ENCODE data around the gene IL16.

Gene IL16

DNA sequence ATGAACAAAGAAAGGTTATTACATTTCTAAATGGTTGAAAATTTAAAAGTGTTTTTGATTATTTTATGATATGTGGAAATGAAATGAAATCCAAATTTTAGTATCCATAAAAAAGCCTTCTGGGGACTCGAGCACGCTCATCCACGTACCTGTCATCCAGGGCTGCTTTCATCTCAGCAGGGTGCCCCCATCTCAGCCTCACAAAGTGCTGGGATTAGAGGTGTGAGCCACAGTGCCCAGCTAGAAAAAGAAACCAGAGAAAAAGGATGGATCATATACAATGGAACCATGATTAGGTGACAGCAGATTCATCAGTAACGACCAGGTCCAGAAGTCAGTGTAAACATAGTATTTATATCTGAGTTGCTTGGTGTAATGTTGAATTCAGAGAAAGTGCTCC lies 77.6 kb downstream of the IL16 start:
- no peak for DNase-seq (ENCODE audit: low read depth in 3 of 3)

DNA sequence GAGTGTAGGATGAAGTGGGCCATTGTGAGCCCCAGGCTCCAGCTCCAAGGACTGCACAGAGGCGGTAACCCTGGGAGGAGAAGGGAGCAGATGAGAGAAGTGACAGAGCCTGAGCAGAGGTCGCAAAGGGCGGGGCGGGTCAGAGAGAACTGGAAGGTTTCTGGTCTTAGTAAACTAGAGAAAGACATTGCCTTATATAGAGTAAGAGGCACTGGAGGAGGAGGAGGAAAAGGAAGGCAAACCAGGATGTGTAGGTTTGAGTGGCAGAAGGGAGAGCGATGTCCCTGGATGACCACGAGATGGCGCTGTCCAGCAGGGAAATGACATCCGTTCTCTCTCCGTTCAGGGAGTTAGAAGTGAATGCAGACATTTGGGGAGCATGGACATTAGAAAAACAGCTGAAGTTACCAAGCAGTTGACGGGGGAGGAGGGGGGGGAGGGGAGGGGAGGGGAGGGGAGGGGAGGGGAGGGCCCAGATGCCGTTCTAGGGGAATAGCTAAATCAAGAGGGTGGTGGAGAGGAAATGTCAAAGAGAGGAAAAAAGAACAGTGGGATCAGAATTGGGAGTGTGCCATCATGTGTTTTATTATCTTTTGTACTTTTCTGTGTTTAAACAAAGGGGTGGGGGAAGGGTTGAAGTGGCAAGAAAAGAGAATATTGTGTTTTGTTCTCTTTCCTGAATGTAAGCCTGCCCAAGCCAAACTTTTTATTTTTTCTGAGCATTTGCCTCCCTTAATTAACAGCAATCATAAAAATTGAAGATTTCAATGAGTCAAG lies 78.4 kb downstream of the IL16 start:
- DNase-seq (ENCODE audit: low read depth in 3 of 3): peak; percentile 50 to 77 (median 72)

DNA sequence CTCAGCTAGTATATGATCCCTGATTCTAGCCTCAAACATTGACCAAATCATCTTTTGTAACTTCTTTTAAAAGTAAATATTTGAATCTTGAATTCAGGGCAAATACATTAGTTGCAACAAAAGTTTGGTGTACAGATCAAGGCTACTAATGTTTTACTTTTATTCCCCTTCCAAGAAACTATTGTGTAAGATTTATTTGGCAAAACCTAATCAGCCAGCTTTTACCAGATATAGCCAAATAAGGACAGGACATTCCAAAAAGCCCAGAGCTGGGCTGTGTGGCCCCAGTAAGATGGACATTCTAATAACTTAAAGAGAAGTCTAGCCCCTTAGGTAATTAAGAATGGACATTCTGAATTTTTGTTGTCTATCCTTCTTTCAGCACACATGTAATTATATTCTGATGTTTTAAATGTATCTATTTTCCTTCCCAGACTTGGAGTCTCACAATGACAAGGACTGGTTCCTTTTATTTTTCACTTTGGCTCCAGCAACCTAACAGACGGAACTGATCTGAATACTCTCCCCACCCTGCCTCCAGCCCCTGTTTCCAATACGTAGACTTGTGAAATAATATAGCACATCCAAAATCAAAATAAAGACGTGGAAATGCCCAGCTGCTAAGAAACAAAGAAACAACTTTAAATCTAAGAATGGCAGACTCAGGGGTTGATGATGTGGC lies 79.2 kb downstream of the IL16 start:
- DNase-seq (ENCODE audit: low read depth in 3 of 3): no peak

DNA sequence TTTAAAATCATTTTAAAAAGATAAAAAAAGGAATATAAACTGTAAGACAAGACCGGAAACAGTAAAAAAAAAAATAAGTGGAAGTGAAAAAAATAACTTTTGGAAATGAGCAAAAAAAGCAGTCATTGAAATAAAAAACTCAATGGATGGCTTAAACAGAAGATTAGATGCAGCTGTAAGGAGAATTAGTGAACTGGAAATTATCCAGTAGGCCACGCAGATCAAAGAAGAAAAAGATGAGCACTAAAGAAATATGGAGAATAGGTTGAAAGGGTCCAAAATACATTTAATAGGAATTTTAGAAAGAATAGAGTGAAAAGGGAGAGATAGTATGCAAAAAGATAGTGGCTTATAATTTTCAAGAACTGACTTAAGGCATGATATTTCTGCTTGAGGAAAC lies 80.3 kb downstream of the IL16 start:
- no peak for DNase-seq (ENCODE audit: low read depth in 3 of 3)

DNA sequence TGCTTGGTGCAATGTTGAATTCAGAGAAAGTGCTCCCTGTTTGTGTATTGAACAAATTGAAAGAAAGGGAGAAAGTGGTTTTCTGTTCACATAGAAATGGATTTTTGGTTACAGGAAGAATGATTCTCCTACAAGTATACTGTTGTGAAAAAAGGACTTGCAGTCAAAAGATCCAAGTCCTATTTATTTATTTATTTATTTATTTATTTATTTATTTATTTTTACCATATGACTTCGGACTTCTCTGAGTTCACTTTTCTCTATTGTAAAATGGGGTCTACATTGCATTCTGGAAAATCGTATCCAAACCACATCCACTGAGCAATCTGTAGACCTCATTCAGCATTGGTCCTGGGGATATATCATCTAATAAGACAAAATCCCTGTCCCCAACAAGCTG lies 81.2 kb downstream of the IL16 start:
- DNase-seq (ENCODE audit: low read depth in 3 of 3): no peak

DNA sequence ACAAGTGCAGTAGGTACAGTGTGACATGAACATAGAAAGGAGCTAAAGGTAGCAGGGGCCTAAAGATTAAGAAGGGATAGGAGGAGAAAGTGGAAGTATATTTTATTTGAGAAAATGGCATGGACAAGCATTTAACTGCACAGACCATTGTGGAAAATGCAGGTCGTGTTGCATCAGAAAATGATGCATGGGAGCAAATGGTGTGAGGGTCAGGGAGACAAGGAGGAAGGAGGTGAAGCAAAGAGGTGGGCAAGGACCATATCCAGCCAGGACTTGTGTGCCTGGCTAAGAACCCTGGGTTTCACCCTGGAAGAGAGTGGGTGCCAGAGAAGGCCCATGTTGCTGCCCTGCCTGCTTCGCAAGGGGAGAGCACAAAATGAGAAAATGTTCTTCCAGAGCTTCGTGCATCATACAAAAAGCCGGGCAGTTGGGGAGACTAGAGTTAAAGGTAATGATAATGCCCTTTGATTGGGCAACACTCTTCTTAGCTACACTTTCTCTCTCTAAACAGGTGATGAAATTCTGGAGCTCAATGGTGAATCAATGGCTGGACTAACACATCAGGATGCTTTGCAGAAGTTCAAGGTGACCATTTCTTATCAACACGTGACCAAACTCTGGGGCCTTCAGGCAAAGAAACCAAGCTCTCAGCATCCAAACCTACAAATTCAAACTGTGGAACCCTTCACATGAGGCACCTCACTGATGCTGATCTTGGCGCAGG lies 81.8 kb downstream of the IL16 start:
- DNase-seq (ENCODE audit: low read depth in 3 of 3): no peak

DNA sequence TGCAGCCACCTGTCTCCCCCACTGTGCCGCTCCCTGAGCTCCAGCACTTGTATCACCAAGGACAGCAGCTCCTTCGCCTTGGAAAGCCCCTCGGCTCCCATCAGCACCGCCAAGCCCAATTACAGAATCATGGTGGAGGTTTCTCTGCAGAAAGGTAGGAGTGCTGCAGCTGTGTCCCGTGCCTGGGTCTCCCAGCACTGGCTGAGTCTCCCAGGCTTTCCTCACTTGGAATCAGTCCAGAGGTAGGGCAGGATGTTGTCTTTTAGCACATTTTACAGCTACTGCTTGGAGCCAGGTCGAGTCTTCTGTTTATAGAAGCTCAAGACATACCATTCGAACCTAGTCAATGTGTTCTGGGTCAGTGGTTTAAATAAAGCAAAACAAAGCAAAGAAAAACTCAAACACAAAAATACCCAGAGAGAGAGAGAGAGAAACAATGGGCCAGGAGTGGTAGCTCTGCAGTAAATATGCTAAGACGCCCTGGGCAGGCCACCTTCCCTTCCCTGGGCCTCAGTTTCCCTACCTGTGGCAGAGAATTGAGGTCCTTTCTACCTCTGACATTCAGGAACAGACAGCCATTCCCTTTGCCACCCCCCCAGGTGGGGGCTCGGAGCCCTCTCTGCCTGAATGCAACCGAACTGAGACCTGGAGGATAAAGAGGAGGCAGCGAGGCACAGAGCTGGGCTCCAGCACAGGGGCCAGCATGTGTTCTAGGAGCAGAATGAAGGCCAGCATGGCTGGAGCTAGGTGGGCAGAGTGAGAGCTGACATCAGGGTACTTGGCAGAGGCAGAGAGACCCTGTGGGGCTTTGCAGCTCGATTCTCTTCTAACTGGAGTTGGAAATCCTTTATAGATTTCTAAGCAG lies 83.2 kb downstream of the IL16 start:
- no peak for DNase-seq (ENCODE audit: low read depth in 3 of 3)

DNA sequence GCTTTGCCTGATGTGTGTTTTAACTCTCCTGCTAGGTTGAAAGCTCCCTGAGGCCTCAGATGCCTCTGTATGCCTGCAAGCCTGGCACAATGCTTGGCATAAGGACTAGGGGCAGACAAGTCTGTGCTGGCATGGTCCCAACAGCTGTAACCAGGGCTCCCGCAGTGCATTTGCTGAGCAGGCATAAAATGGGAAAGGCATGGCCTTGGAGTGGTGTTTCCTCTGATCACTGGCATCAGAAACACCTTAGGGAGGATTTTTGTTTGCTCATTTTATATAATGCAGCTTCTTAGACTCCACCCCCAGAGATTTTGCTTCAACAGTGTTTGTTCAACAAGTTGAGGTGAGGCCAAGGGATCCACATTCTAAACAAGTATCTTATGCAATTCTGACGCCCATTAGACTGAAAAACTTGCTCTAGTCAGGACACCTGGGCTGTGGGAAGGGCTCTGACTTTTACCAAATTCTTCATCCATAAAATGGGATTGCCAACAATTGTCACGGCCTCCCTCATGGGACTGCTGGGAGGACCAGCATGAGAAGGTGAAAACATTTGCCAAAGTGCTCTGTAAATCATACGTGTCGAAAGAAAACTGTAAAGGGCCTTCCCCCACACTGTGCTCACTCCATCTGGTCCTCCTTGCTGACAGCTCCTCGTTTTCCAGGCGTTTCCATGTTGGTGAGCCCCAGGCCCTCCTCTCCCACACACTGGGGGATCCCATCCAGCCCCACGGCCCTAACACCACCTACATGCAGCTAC lies 84.2 kb downstream of the IL16 start:
- DNase-seq (ENCODE audit: low read depth in 3 of 3): no peak

DNA sequence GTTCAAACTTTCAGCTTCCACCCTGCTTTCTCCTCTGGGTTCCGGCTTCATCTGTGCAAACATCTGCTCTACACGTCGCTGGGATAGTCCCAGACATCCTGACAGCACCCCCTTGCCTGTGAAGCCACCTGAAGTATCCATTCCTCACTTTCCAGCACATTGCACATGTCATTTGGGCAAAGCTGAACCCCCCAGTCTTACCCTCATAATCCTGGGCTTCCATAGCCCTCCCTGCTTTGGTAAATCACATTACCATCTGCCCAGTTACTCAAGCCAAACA lies 84.7 kb downstream of the IL16 start:
- DNase-seq (ENCODE audit: low read depth in 3 of 3): no peak

DNA sequence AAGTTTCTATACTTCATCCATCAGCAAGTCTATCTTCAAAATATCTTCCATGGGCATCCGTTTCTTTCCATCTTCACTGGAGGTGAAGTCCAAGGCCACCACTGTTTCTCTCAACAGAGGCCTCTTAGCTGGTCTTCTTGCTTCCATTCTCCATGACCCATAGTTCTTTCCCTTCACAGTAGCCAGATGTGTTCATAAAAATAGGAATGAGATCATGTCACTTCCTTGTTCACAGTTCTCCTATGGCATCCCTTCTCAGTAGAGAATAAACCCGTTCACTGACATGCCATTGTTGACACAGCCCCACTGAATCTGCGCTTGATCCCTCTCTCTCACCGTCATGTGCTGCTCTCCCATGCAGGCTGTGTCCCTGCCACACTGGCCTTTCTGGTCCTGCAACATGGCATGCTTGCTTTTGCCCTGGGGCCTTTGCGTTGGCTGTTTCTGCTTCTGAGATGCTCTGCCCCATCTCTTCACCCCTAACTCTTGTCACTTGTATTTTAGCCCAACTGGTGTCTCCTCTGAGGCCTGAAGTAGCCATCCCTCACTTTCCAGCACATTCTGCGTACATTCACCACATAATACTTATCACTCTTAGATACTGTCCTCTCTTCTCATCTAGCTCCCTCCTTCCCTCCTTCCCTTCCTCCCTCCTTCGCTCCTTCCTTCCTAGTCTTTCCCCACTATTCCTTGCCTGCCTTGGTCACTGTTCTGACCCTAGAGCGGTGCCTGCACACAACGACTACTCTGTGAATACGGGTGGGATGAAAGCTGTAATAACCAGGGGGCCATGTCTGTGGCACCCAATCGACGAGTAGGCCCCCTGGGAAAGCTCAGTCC lies 85.3 kb downstream of the IL16 start:
- DNase-seq (ENCODE audit: low read depth in 3 of 3): no peak

DNA sequence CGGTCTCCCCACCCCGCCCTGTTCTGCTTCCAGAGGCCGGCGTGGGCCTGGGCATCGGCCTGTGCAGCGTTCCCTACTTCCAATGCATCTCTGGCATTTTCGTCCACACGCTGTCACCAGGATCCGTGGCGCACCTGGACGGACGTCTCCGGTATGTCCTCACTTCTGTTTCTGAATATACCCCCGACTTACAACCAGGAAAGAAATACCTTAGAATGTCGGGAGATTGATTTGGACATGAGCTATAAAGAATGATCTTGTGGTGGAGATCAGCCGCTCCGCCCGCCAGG lies 85.9 kb downstream of the IL16 start:
- no peak for DNase-seq (ENCODE audit: low read depth in 3 of 3)

DNA sequence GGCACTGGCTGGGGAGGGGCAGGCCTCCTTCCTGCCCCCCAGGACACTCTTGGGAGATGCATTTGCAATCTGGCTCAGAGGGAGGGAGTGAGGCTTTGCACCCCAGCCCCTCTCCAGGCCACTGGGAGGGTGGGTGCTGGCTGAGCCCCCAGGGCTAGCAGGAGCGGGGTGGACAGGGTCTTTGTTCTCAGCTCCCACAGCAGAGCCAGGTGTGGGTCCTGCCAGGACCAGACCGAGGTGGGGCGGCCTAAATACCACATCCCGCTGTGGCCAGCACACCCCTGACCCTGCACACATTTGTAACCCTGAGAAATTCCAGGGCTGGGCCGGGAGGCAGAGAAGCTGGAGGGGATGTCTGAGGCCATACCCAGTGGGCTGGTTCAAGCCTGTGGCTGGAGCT lies 86.2 kb downstream of the IL16 start:
- DNase-seq (ENCODE audit: low read depth in 3 of 3): no peak

DNA sequence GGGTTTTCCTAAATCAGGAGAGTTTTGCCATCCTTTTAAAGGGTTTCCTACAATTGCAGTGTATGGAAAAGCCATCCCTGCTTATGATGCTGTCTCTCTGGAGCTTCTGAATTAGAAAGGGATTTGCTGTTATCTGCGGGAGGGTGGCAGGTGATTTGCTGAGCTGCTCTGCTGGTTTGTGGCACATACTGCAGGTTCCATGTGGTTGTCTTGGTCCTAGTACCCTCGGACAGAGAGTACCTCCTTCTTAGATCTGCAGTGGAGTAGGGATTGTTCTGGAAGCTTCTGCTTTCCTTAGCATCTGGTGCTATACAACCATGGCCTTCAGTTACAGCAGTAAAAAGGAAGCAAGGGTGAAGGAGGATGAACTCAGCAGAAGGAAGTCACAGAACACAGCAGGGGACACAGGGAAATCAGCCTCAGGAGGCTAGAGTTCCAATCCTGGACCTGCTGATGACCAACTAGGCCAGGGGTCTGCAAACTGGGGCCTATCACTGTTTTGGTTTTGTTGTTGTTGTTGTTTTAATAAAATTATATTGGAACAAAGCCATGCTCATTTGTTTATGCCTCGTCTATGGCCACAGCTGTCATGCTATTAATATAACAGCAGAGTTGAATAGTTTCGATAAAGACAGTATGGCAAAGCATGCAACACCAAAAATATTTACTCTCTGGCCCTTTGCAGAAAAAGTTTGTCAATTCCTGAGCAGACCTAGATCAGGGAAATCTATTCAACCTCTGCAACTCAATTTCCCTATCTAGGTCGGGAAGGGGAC lies 87.8 kb downstream of the IL16 start:
- DNase-seq (ENCODE audit: low read depth in 3 of 3): no peak

DNA sequence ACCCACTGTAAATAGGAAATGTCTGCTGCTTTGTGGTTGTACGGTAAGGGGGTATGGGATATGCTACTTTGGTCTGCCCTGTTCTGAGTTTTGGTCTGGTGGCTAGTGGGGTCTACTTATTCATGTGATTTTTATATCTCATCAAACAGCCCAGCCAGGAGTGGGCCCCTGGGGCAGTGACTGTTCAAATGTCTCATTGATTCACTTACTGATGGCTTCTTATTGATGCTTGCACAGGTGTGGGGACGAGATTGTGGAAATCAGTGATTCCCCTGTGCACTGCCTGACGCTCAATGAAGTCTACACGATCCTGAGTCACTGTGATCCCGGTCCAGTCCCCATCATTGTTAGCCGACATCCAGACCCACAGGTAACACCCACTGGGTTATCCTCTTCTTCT lies 88.8 kb downstream of the IL16 start:
- no peak for DNase-seq (ENCODE audit: low read depth in 3 of 3)

DNA sequence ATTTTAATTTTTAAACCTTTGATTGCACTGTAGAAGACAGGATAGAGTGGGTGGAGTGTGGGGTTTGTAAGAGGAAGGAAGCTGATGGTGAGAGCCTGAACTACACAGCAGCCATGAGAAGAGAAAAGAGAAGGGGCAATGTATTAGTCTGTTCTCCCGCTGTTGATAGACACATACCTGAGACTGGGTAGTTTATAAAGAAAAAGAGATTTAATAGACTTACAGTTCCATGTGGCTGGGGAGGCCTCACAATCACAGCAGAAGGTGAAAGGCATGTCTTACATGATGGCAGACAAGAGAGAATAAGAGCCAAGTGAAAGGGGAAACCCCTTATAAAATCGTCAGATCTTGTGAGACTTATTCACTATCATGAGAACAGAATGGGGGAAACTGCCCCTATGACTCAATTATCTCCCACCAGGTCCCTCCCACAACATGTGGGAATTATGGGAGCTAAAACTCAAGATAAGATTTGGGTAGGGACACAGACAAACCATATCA lies 90.0 kb downstream of the IL16 start:
- no peak for DNase-seq (ENCODE audit: low read depth in 3 of 3)

DNA sequence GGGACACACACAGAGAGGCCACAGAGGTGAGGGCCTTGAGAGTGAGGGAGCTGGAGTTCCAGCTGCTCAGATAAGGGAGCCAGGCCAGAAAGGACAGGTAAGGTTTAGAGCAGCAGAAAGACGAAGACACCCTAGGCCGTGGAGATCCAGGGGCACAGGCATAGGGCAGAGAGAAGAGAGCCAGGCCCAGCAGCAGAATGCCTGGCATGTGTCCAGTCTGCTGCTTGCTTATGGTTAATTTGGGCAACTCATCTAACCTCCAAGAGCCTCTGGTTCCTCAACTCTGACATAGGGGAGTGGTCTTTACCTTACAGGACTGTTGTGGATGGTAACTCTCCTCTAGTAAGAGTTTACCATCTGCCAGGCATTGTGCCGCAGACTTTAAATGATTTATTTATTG lies 91.4 kb downstream of the IL16 start:
- no peak for DNase-seq (ENCODE audit: low read depth in 3 of 3)

DNA sequence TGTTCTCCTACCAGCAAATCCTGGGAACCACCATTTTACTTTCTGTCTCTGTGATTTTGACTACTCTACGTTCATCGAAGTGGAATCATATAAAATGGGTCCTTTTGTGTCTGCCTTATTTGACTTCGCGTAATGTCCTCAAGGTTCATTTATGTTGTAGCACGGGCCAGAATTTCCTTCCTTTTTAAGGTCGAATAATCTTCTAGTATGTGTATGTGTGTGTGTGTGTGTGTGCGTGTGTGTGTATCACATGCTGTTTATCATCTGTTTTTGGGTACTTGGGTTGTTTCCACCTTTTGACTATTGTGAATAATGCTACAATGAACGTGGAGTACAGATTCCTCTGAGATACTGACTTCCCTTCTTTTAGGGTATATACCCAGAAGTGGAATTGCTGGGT lies 91.9 kb downstream of the IL16 start:
- no peak for DNase-seq (ENCODE audit: low read depth in 3 of 3)

DNA sequence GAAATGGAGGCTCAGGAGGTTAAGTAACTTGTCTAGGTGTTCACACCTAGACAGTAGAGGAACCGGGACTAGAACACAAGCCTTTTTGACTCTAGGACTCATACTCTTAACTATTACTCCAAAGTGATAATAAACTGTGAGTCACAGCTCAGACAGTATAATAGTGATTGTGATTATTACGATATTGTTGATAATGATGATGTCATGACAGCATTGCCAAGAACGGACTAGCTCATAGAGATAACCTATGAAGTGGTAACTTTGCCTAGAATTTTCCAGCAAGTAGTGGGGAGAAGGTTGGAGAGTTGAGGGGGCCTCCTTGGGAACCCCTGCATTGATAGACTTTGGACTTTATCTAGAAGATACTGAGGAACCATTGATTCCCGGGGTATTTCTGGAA lies 93.2 kb downstream of the IL16 start:
- DNase-seq (ENCODE audit: low read depth in 3 of 3): no peak

DNA sequence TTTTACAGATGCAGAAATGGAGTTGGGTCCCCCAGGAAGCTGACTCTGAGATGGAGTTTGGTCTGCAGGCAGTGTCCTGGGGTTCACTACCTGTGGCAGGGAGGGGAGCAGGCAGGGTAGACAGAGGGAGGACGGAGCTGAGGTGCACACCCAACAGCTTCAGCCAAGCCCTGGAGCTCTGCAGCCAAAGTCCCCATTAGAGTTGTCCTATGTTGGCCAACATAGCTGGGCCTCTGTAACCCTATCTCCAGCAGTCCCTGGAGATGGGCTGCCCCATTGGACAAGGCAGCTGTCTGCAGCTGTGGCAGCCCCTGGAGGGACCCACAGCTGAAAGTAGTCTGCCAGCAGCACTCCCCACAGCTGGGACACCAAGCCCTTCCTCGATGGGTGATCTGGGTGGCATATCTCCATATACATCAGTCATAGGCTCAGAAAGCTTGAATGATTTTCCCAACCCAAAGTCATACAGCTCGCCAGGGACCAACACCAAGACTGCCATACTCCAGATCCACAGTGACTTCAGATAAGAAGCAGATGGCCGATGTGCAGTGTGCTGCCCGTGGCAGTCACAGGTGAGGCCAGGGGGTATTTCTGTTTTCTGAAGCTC lies 95.3 kb downstream of the IL16 start:
- DNase-seq (ENCODE audit: low read depth in 3 of 3): no peak

Measured in stimulated activated CD4-positive, alpha-beta T cell treated with anti-CD3 and anti-CD28 coated beads, TNF-alpha, amount 100 ng/mL, for 48 hours (primary cell).